HCT116 (cell line): ENCODE measurements around the gene TCEAL4. TPM values are rescaled to one million over a fixed set of nuclear protein-coding genes. Genes with fewer than 3 reads are reported as not detected.

Experiments used
- ATAC-seq: fragments of 200-7000 bp; cut with Tn5 transposase; 2 replicates; pipeline ENCODE4 v1.9.1; 2020; ENCODE audit warnings: mild to moderate bottlenecking, moderate library complexity
- BruUV-seq: library from RNA; stranded (reverse); fragments of 400-500 nt; replicated peaks from 2 replicates; lab custom pipeline; 2021; lab: Mats Ljungman, UMichigan
- CTCF ChIA-PET: fragments of 300-600 bp; sonication (Branson Sonifier 250); formaldehyde crosslinking; loops from one replicate; lab custom pipeline; 2021; ENCODE audit warnings: antibody characterized with exemption; lab: Charles Lee
- POLR2A ChIA-PET: fragments of 300-600, 350-600 bp; sonication (Branson Sonifier 250); formaldehyde crosslinking; loops from one replicate; lab custom pipeline; 2021; ENCODE audit warnings: antibody characterized with exemption; lab: Charles Lee
- RAD21 ChIA-PET, 2 experiments: fragments of 300-600 bp; sonication (Branson Sonifier 250); formaldehyde crosslinking; loops; one replicate each; lab custom pipeline; 2023; ENCODE audit warnings: low total read pairs in 2 of 2; ENCODE audit not compliant: uncharacterized antibody in 2 of 2, unreplicated experiment in 2 of 2, low non-redundant PET in 1 of 2; lab: Charles Lee
- DNase-seq: peaks from one replicate; pipeline ENCODE4 v3.0.0-alpha.2; 2010; ENCODE audit warnings: low read depth, low spot score
- H2AFZ ChIP-seq: fragments of 200-600 bp; shearing (Covaris generic), sonication (generic); 2 replicates; pipeline ENCODE4 v1.6.1; 2017; ENCODE audit warnings: low read depth, mixed run types, mixed read lengths, antibody characterized with exemption, low read length; ENCODE audit not compliant: poor library complexity, severe bottlenecking
- H3K27ac ChIP-seq: 2 replicates; pipeline ENCODE4 v1.5.1; 2012; ENCODE audit warnings: low read depth, low read length
- H3K27me3 ChIP-seq: fragments of 200-600 bp; sonication (generic); 2 replicates; pipeline ENCODE4 v1.6.1; 2016; ENCODE audit warnings: mixed run types, low read length, mixed read lengths; ENCODE audit not compliant: insufficient read depth
- H3K36me3 ChIP-seq, 2 experiments: fragments of 200-500 bp in 1 of 2; fragments of 200-600 bp in 1 of 2; sonication (Bioruptor generic) in 1 of 2; sonication (generic) in 1 of 2; 2 replicates each; pipeline versions ENCODE4 v1.5.1 to v1.6.1; 2014 to 2016; ENCODE audit warnings: low read length in 2 of 2, inconsistent platforms in 1 of 2, mixed read lengths in 1 of 2, mixed run types in 1 of 2; ENCODE audit not compliant: insufficient read depth in 2 of 2, control insufficient read depth in 1 of 2
- H3K4me1 ChIP-seq, 2 experiments: fragments of 200-600 bp in 1 of 2; sonication (generic) in 1 of 2; 2 replicates each; pipeline versions ENCODE4 v1.5.1 to v1.6.1; 2012 to 2017; ENCODE audit warnings: low read length in 2 of 2, inconsistent platforms in 1 of 2, mild to moderate bottlenecking in 1 of 2, mixed read lengths in 1 of 2, mixed run types in 1 of 2, moderate library complexity in 1 of 2; ENCODE audit not compliant: insufficient read depth in 2 of 2, control insufficient read depth in 1 of 2
- H3K4me2 ChIP-seq: fragments of 200-600 bp; sonication (generic); 2 replicates; pipeline ENCODE4 v1.6.1; 2017; ENCODE audit warnings: mixed run types, low read length, mixed read lengths
- H3K4me3 ChIP-seq, 2 experiments: fragments of 200-600 bp in 1 of 2; sonication (generic) in 1 of 2; replicated peaks in 1 of 2; 2 replicates each; pipeline ENCODE4 v1.5.1; 2011 to 2016; ENCODE audit warnings: low read length in 2 of 2, control low read depth in 1 of 2, low read depth in 1 of 2, mild to moderate bottlenecking in 1 of 2, mixed read lengths in 1 of 2, mixed run types in 1 of 2
- H3K79me2 ChIP-seq: fragments of 200-600 bp; sonication (generic); 2 replicates; pipeline ENCODE4 v1.6.1; 2017; ENCODE audit warnings: mild to moderate bottlenecking, mixed run types, low read length, moderate library complexity, mixed read lengths; ENCODE audit not compliant: insufficient read depth
- H3K9ac ChIP-seq: fragments of 200-600 bp; sonication (generic); 2 replicates; pipeline ENCODE4 v1.6.1; 2016; ENCODE audit warnings: low read length, mixed read lengths
- H3K9me2 ChIP-seq: fragments of 200-600 bp; sonication (generic), shearing (Covaris generic); 2 replicates; pipeline ENCODE4 v1.6.1; 2017; ENCODE audit warnings: mixed run types, mild to moderate bottlenecking, moderate library complexity; ENCODE audit not compliant: insufficient read depth
- H3K9me3 ChIP-seq, 2 experiments: fragments of 200-500 bp in 1 of 2; fragments of 200-600 bp in 1 of 2; sonication (Bioruptor generic) in 1 of 2; sonication (generic) in 1 of 2; 2 replicates each; pipeline ENCODE4 v1.6.1; 2014 to 2017; ENCODE audit warnings: low read length in 2 of 2, mixed read lengths in 2 of 2, inconsistent platforms in 1 of 2, low read depth in 1 of 2, mild to moderate bottlenecking in 1 of 2, mixed run types in 1 of 2, moderate library complexity in 1 of 2; ENCODE audit not compliant: control insufficient read depth in 1 of 2, insufficient read depth in 1 of 2
- H4K20me1 ChIP-seq: fragments of 200-600 bp; sonication (generic), shearing (Covaris generic); 2 replicates; pipeline ENCODE4 v1.6.1; 2017; ENCODE audit warnings: mixed run types, mild to moderate bottlenecking, moderate library complexity; ENCODE audit not compliant: insufficient read depth
- CEBPB ChIP-seq: IDR thresholded peaks from 2 replicates; pipeline ENCODE4 v1.6.1; 2012; ENCODE audit warnings: low read depth
- CTCF ChIP-seq, 3 experiments: fragments of 200-600 bp in 1 of 3; sonication (generic) in 1 of 3; IDR thresholded peaks in 2 of 3; conservative IDR thresholded peaks in 1 of 3; 2 replicates each; pipeline ENCODE4 v1.5.1; 2012 to 2017; ENCODE audit warnings: low read depth in 2 of 3, low read length in 2 of 3, antibody characterized with exemption in 1 of 3, borderline replicate concordance in 1 of 3, control low read depth in 1 of 3, mild to moderate bottlenecking in 1 of 3, mixed read lengths in 1 of 3, mixed run types in 1 of 3, moderate library complexity in 1 of 3; ENCODE audit not compliant: insufficient read depth in 1 of 3
- EGR1 ChIP-seq: IDR thresholded peaks from 2 replicates; pipeline ENCODE4 v1.6.1; 2012; ENCODE audit warnings: low read depth
- ELF1 ChIP-seq: IDR thresholded peaks from 2 replicates; pipeline ENCODE4 v1.6.1; 2012; ENCODE audit warnings: low read depth, borderline replicate concordance
- EZH2phosphoT487 ChIP-seq: fragments of 200-600 bp; IDR thresholded peaks from 2 replicates; pipeline ENCODE4 v1.6.1; 2018; ENCODE audit warnings: antibody characterized with exemption, borderline replicate concordance
- FOSL1 ChIP-seq: IDR thresholded peaks from 2 replicates; pipeline ENCODE4 v1.6.1; 2012; ENCODE audit warnings: low read depth
- JUND ChIP-seq: IDR thresholded peaks from 2 replicates; pipeline ENCODE4 v1.6.1; 2012
- MAX ChIP-seq: IDR thresholded peaks from 2 replicates; pipeline ENCODE4 v1.6.1; 2012
- POLR2AphosphoS5 ChIP-seq: IDR thresholded peaks from 2 replicates; pipeline ENCODE4 v1.6.1; 2011; ENCODE audit warnings: mild to moderate bottlenecking, low read depth, low read length, moderate library complexity
- RAD21 ChIP-seq: IDR thresholded peaks from 2 replicates; pipeline ENCODE4 v1.6.1; 2012; ENCODE audit warnings: low read depth, mild to moderate bottlenecking
- REST ChIP-seq: IDR thresholded peaks from 2 replicates; pipeline ENCODE4 v1.6.1; 2012; ENCODE audit warnings: low read depth
- SRF ChIP-seq: IDR thresholded peaks from 2 replicates; pipeline ENCODE4 v1.6.1; 2012; ENCODE audit warnings: low read depth
- YY1 ChIP-seq: IDR thresholded peaks from 2 replicates; pipeline ENCODE4 v1.6.1; 2011; ENCODE audit warnings: low read length, low read depth, moderate library complexity, mild to moderate bottlenecking; ENCODE audit not compliant: insufficient replicate concordance; ENCODE audit errors: extremely low read depth
- ZFX ChIP-seq: fragments of 450-650 bp; IDR thresholded peaks from 2 replicates; pipeline ENCODE4 v1.6.1; 2017
- intact Hi-C: fragments of 100-400 bp; cut with micrococcal nuclease; formaldehyde crosslinking; loops from 2 replicates; pipeline ENCODE4 v1.10.0; 2022
- total RNA-seq: library from RNA; stranded (reverse); gene quantifications from one replicate; pipeline ENCODE4 v1.2.1, GENCODE V29; 2021; ENCODE audit not compliant: unreplicated experiment

TCEAL4 gene
- total RNA-seq, 1 experiment from 2014 or later: 23.5 TPM

GRCh38 chrX:103565197-103565596 is 20.1 kb upstream of the TCEAL4 start:
- Histone ChIP-seq H3K9ac (no peak overlapping the region), H3K9me3 (no peaks in the 10 kb centered on the region), H3K4me3 (no peak overlapping the region), H2AFZ (no peak overlapping the region), H3K27me3 (no peaks in the 10 kb centered on the region), H3K4me1 (peaks cover 0 to 10% of the 10 kb centered on the region in 2 experiments; a peak in 2 of 4 replicates), H4K20me1 (no peaks in the 10 kb centered on the region), H3K27ac (no peak overlapping the region), H3K4me2 (no peak overlapping the region), H3K36me3 (no peaks in the 10 kb centered on the region), H3K79me2 (no peaks in the 10 kb centered on the region), H3K9me2 (no peaks in the 10 kb centered on the region)
- no peak for ATAC-seq
- no TSS peak for BruUV-seq
- no peak for TF ChIP-seq ELF1
- TF ChIP-seq EGR1: no peak
- TF ChIP-seq ZFX: no peak
- no peak for TF ChIP-seq YY1
- no peak for TF ChIP-seq CEBPB
- no peak for TF ChIP-seq POLR2AphosphoS5
- TF ChIP-seq SRF: no peak
- TF ChIP-seq CTCF (IDR thresholded peaks at IDR 0.05 in 2 of 3, conservative IDR thresholded peaks at IDR 0.05 in 1 of 3; ENCODE audit: borderline replicate concordance in 1 of 3, insufficient read depth in 1 of 3, low read depth in 2 of 3, low read length in 2 of 3): no peak
- no peak for TF ChIP-seq REST
- no peak for TF ChIP-seq EZH2phosphoT487
- TF ChIP-seq FOSL1: no peak
- TF ChIP-seq MAX: no peak
- TF ChIP-seq JUND: no peak
- TF ChIP-seq RAD21: no peak
- no peak for DNase-seq
- POLR2A ChIA-PET: no interaction called here
- RAD21 ChIA-PET: no interaction called here
- CTCF ChIA-PET: no interaction called here
- intact Hi-C loops: no loop called here
